Stimulated activated naive CD4-positive, alpha-beta T cell treated with Interleukin-2 at 50 U/mL for 16 hours (primary cell): Measurements from ENCODE around the gene NUBP2.

Experiments used
- DNase-seq: peaks from one replicate; lab custom pipeline; 2025; lab: John Stamatoyannopoulos, UW

NUBP2 gene

GRCh38 chr16:1772362-1772907, 10.3 kb upstream of the NUBP2 start, which contains the start of gene EME2:
EME2 (plus strand) TSS chr16:1772810; CDS start chr16:1773228, 418 bp downstream.
- DNase-seq, result peak; percentile 50

GRCh38 chr16:1772908-1773702, 9.7 kb upstream of the NUBP2 start, which contains the start of gene MRPS34:
MRPS34 (minus strand) TSS chr16:1773134; CDS start chr16:1773119, 15 bp downstream.
- DNase-seq, result peak; percentile 71

DNA sequence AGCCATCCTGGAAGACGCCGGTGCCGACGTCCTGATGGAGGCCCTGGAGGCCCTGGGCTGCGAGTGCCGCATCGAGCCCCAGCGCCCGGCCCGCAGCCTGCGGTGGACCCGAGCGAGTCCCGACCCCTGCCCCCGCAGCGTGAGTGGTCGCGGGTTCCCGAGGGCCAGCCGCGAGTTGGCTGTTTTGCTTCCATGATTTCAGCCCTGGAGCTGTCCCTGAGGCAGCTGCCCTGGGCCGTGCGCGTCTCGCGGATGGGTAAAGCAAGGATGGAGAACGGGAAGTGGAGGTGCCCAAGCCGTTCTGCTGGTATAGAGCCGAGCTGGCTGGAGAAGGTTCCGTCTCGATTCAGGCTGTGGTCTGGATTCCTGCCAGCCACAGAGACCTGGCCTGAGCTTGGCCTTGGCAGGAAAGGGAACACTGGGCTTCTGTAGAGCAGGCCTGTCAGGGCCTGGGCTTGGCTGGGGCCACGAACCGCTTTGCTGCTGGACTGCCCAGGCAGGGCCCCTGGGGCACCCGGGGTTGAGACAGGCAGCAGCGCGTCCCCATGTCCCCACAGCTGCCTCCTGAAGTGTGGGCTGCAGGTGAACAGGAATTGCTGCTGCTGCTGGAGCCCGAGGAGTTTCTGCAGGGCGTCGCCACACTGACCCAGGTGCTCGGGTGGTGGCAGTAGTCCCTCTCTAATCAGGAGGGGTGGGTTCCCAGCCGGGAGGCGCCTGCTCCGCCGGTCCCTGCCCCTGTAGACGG, 8.9 kb upstream of the NUBP2 start:
- DNase-seq, result no peak

DNA sequence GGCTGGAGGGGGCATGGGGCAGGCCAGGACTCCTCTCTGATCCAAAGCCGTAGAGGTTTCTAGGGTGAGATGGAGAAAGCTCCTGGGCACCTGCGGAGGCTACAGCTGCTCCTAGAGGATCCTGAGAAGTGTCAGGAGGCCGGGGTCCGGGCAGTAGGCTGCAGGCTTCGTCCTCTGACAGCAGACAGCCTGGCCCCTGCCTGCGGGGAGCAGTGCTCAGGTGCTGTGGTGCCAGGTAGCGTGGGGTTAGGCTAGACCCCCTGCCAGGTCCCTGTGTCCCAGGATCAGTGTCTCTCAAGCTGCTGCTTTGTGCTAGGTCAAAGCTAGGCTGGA, 8.3 kb upstream of the NUBP2 start:
- no peak for DNase-seq

DNA sequence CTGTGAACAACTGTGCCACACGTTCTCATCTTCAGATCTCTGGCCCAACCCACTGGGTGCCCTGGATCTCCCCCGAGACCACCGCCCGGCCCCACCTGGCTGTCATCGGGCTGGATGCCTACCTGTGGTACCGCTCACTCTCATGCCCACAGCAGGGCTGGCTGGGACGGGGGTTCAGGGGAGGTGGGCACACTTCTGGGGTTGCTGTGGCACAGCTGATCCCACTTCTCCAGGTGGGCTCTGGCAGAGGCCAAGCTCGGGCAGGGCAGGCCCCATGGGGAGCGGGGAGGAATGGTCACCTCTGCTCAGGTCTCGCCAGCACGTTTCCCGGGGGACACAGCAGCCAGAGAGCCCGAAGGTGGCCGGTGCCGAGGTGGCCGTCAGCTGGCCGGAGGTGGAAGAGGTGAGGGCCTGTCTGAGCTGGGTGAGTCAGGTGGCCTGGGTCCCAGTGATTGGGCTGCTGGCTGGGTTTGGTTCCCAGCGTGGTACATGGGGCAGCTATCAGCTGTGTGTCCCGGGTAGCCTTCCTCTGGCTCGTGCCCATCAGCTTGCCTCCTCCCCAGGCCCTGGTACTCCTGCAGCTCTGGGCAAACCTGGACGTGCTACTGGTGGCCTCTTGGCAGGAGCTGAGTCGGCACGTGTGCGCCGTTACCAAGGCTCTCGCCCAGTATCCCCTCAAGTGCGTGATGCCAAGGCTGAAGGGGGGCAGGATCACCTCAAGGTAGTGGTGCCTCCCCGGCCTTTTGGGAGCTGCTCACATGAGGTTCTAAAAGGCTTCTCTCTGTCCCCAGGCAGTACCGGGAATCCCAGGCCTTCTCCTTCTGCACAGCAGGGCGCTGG, 7.5 kb upstream of the NUBP2 start:
- no peak for DNase-seq

DNA sequence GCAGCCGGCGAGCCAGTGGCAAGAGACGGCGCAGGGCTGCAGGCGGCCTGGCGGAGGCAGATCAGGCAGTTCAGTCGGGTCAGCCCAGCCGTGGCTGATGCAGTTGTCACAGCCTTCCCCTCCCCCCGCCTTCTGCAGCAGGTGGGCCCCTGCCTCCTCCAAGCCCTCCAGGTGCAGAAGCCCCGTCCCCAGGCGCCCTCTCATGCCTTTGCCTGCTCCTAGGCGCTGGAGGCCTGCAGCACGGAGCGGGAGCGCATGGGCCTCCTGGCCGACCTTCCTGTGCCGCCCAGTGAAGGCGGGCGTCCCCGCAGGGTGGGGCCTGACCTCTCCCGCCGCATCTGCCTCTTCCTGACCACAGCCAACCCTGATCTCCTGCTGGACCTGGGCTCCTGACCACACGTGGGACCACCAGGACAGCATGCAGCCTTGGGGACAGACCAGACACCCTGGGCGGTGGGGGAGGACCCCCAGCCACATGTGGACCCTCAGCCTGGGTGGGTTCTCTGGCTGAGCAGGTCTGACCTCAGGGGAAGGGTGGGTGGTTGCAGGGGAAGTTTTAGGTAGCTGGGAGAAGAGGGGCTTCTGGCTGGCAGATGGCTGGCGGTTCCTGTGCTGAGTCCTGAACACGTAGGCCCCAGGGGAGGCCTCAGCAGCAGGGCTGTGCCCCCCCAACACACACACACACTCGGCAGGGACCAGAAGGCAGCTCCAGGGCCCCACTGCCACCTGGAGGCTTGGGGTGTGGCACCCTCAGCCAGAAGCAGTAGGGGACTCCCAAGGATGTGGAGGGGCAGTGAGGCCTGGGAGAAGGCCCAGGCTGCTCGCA, 6.7 kb upstream of the NUBP2 start:
- DNase-seq, result no peak

DNA sequence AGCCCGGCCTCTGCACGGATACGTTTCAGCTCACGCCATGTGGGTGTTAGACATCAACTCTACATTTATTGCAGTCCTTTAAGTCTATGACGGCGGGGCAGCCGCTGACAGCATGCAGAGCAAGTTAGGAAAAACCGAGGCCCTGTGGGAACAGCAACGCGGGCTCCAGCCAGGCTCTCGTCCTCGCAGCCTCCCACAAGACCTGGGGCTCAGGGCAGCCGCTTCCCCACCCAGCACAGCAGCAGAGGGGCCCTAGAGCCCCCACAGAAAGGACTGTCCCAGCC, 6.1 kb upstream of the NUBP2 start:
- DNase-seq, result no peak

DNA sequence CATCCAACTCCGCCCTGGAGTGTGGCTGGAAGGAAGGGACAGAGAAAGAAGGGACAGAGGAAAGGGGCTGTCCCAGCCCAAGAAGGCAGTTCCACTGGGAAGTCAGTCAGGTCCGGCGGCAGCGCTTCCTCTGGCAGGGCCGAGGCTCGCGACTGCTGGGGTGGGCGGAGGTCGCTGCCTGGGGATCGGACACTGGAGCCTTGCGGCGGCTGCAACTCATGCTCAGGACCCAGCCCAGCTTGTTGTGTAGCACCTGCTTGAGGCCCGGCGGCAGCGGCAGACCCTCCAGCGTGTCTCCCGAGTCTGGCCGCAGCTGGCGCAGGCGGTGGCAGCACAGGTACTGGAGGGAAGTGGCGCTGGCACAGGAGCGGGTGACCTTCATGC, 5.8 kb upstream of the NUBP2 start:
- no peak for DNase-seq

DNA sequence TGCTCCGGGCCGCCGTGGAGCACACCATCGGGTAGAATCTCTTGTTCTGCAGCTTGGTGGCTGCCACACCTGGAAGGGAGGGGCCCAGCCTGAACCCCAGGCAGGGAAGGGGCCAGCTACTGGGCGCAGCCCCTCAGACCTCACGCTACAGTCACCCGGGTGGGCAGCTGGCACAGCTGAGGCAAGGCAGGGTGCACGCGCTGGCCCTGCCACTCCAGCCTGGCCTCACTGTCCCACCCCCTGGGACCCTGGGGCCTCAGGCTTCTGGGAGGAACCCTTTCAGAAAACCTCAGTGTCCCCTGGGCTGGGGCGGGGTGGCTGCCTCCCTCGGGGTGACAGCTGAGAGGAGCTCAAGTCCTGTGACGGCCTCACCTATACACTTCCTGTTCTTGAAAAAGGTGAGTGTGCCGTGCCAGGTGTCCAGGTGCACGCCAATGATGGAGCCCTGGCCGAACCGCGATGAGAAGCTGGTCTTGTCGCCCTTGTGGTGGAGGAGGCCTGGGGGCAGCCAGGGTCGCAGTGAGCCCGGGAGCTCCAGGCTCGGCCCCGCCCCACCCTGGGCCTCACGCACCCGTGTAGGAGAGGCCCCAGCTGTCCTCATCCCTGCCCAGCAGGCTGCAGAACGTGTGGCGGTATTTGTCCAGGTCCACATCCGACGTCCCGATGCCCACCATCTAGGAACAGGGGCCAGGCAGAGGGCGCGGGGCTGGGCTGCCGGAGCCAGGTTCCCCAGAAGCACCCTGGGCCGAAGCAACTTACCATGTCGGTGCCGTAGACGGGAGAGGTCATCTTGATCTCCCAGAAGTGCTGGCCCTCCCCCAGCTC, 5.2 kb upstream of the NUBP2 start:
- DNase-seq, result no peak

- DNase-seq, result no peak
Measured at GRCh38 chr16:1778200-1779179, 4.3 kb upstream of the NUBP2 start.

- no peak for DNase-seq
Measured at GRCh38 chr16:1779234-1779701, 3.5 kb upstream of the NUBP2 start.

- no peak for DNase-seq
Measured at GRCh38 chr16:1779741-1780676, 2.8 kb upstream of the NUBP2 start.

DNA sequence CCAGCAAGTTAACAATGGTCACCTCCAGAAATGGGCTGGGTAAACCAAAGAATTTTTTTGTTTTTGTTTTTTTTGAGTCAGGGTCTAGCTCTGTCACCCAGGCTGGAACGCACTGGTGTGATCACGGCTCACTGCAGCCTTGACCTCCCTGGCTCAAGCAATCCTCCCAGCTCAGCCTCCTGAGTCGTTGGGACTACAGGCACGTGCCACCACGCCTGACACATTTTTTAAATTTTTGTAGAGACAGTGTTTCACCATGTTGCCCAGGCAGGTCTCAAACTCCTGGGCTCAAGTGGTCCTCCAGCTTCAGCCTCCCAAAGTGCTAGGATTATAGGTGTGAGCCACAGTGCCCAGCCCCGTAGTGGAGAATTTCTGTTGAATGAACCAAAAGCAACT, 2.1 kb upstream of the NUBP2 start:
- DNase-seq, result no peak

- DNase-seq, result no peak
Measured at GRCh38 chr16:1781254-1781653, 1.5 kb upstream of the NUBP2 start.

GRCh38 chr16:1781758-1782407, 877 bp upstream of the NUBP2 start:
- peak; percentile 30 for DNase-seq

DNA sequence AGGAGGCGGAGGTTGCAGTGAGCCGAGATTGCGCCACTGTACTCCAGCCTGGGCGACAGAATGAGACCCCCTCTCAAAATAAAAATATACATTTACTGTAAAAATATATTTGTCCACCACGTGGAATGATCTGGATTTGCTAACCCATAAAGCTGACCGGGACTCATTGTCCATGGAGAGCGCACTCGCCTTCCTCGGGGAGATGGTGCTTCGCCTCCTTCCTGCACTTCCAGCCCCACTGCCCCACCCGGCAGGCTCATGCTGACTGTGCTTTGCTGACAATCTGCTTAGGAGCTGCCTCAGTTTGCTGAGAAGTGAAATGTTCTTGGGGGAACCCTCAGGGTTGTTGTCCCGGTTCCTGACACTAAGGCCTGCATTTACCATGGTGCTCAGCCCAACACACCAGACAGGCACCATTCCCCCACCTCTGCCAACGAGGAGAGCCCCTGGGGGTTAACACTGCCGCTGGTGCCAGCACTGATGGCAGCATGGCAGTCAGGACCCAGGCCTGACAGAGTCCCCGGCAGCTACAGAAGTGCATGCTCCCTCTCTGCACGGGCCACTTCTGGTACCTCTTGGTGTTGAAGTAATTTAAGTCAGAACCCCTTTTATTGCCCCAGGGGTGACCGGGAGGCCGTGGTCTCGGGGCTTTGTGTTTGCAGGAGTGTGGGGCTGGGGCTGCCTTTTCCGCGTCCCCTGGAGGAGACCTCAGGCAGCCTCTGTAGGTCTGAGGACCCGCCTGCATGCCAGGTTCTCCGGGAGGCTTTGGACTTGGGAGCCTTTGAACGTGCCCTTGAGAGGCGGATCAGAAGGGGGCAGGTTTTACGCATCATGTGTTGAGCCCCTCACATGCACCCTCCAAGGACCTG, 2.5 kb downstream of the NUBP2 start:
- no peak for DNase-seq

DNA sequence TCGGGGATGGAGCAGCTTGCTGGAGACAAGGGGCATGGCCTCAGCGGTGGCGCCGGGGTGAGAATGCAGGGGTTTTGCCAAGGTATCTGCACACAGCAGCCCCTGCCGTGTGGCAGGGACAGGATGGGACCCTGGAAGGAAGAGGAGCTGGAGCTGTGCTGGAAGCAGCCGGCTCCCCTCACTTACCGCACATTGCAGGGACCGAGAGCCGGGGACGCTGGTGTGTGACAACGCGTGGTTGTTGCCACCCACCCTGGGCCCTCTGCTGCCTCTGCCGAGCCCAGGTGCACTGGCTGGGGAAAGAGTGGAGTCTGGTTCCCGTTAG, 3.0 kb downstream of the NUBP2 start:
- no peak for DNase-seq
